Measurements from ENCODE around the gene PLCL2. TPM values are rescaled to one million over a fixed set of nuclear protein-coding genes. Genes with fewer than 3 reads are reported as not detected.

Gene PLCL2
- total RNA-seq, 2 donors from 2014 or later = 13.7 to 25.7 TPM

DNA sequence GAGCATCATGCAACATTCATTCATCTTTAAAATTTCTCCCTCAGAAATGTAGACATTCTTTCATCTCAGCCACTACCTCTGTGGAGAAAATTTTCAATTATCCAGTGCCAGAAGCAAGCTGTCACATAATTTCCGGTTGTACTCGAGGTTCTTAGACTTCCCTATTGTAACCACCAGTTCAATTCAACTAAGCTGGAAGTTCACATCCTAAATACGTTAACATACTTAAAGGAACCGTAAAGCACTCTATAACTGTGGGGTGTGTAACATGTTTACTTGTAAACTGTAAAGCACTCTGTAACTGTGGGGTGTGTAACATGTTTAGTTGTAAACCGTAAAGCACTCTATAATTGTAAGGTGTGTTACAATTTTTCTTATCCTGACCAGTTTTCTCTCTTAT is 150.3 kb downstream of the PLCL2 start:
- 67 to 91% methylated on average over 5 of the region's 5 CpGs for WGBS, 2 donors
- Histone ChIP-seq H3K4me3 (no peak overlapping the region), H3K4me1 (peaks cover 6% of the 10 kb centered on the region), H3K9me3 (no peaks in the 10 kb centered on the region), H3K27ac (no peak overlapping the region), H3K36me3 (replicated peaks in 1 of 2; ENCODE audit: insufficient read depth in 1 of 2, low read depth in 2 of 2) (no peaks in the 10 kb centered on the region), H3K27me3 (no peaks in the 10 kb centered on the region)
- no peak for TF ChIP-seq POLR2A (IDR thresholded peaks at IDR 0.05)
- TF ChIP-seq CTCF (IDR thresholded peaks at IDR 0.05) = no peak
- ATAC-seq = no peak
- DNase-seq = no peak
- intact Hi-C loops (cut with DNase I) = no loop called here

DNA sequence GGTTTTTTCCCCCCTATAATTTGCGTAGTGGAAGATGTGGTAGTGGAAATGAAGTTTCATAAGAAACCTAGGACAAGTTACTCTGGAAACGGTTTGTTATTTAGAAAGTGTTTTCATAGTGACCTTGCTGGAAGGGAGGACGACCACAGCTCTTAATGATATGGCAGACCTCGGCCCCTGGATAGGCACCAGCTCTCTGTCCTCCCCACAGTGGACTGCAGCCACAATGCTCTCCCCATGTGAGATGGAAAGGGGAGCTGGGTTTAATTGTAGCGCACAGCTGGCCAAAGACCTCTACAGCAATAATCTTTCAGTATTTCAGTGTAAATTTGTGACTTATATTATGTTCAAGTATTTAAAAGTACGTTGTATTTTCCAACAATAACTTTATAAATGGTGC is 151.2 kb downstream of the PLCL2 start:
- no peak for DNase-seq
- H3K36me3 ChIP-seq (replicated peaks in 1 of 2; ENCODE audit: insufficient read depth in 1 of 2, low read depth in 2 of 2) = no peaks in the 10 kb centered on the region
- ATAC-seq = no peak
- H3K9me3 ChIP-seq = no peaks in the 10 kb centered on the region
- H3K4me1 ChIP-seq = peaks cover 6% of the 10 kb centered on the region
- intact Hi-C loops (cut with DNase I) = no loop called here
- WGBS, 2 donors = 68 to 83% methylated on average over 6 of the region's 6 CpGs
- H3K27me3 ChIP-seq = no peaks in the 10 kb centered on the region
- no peak overlapping the region for H3K27ac ChIP-seq
- TF ChIP-seq POLR2A (IDR thresholded peaks at IDR 0.05) (no peak), CTCF (IDR thresholded peaks at IDR 0.05) (no peak)
- H3K4me3 ChIP-seq = no peak overlapping the region

GRCh38 chr3:17038141-17038540 is 153.4 kb downstream of the PLCL2 start:
- TF ChIP-seq POLR2A (IDR thresholded peaks at IDR 0.05) (no peak), CTCF (IDR thresholded peaks at IDR 0.05) (no peak)

GRCh38 chr3:17038900-17039553 is 154.3 kb downstream of the PLCL2 start:
- Histone ChIP-seq H3K27me3 (no peaks in the 10 kb centered on the region), H3K4me3 (no peak overlapping the region), H3K4me1 (no peaks in the 10 kb centered on the region), H3K36me3 (replicated peaks in 1 of 2; ENCODE audit: insufficient read depth in 1 of 2, low read depth in 2 of 2) (no peaks in the 10 kb centered on the region), H3K9me3 (no peaks in the 10 kb centered on the region), H3K27ac (peak overlapping the region in 1 of 4 donors; percentile 8)
- intact Hi-C loops (cut with DNase I) = no loop called here
- 82 to 100% methylated on average over 1 of the region's 1 CpG for WGBS, 2 donors
- DNase-seq = no peak
- no peak for TF ChIP-seq POLR2A (IDR thresholded peaks at IDR 0.05)
- TF ChIP-seq CTCF (IDR thresholded peaks at IDR 0.05) = no peak
- ATAC-seq = no peak

More at GRCh38 chr3:17038141-17038540, 153.4 kb downstream of the PLCL2 start:
- WGBS, 2 donors = 60 to 76% methylated on average over 3 of the region's 3 CpGs
- ATAC-seq = no peak
- intact Hi-C loops (cut with DNase I) = no loop called here
- H3K36me3 ChIP-seq (replicated peaks in 1 of 2; ENCODE audit: insufficient read depth in 1 of 2, low read depth in 2 of 2) = no peaks in the 10 kb centered on the region
- no peaks in the 10 kb centered on the region for H3K9me3 ChIP-seq
- no peaks in the 10 kb centered on the region for H3K27me3 ChIP-seq
- no peak overlapping the region for H3K27ac ChIP-seq
- DNase-seq = no peak
- H3K4me3 ChIP-seq = no peak overlapping the region
- no peaks in the 10 kb centered on the region for H3K4me1 ChIP-seq

DNA sequence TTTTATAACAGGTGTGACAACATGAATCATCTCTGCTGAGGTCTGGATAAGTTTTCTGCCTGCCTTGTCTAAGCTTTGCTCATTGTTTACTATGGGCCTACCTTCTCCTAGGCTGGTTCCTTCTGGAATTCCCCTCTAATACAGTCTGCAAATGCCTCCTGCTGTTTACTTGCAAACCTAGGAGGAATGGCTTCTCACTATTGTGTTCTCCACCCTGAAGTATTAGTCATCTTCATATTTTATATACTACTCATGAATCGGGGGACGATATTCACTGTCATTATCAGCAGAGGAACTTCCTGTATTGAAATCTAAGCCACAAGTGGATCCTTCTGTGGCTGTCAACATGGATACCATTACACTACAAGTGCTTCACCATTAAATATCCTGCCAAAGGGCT is 154.8 kb downstream of the PLCL2 start:
- intact Hi-C loops (cut with DNase I) = no loop called here

More for the DNA sequence above, 154.8 kb downstream of the PLCL2 start:
- Histone ChIP-seq H3K4me3 (no peak overlapping the region), H3K9me3 (no peaks in the 10 kb centered on the region), H3K27ac (peak overlapping the region in 1 of 4 donors; percentile 8), H3K27me3 (no peaks in the 10 kb centered on the region), H3K4me1 (no peaks in the 10 kb centered on the region), H3K36me3 (replicated peaks in 1 of 2; ENCODE audit: insufficient read depth in 1 of 2, low read depth in 2 of 2) (no peaks in the 10 kb centered on the region)
- DNase-seq (no peak), ATAC-seq (peak; percentile 42)
- 39 to 52% methylated on average over 2 of the region's 2 CpGs for WGBS, 2 donors
- TF ChIP-seq POLR2A (IDR thresholded peaks at IDR 0.05) (no peak), CTCF (IDR thresholded peaks at IDR 0.05) (no peak)

Measured in body of pancreas (tissue), 4 donors.